Measurements from ENCODE around the gene CENPK.

The CENPK gene

DNA sequence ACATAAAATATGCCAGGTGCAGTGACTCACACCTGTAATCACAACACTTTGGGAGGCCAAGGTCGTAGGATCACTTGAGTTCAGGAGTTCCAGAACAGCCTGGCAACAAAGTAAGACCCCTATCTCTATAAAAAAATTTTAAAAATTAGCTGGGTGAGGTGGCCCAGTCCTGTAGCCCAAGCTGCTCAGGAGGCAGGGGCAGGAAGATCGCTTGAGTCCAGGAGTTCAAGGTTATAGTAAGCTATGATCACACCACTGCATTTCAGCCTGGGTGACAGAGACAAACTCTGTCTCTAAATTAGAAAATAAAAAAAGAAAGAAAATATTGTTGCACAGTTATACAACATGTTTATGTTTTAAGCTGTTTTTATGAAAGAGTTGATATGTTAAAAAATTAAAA, 6.8 kb downstream of the CENPK start:
- TF ChIP-seq SP1 (IDR thresholded peaks at IDR 0.05): no peak
- TF ChIP-seq FOXA1 (IDR thresholded peaks at IDR 0.05): no peak
- no peak for TF ChIP-seq CTBP1 (IDR thresholded peaks at IDR 0.05; ENCODE audit: borderline replicate concordance)
- TF ChIP-seq BHLHE40 (IDR thresholded peaks at IDR 0.05; ENCODE audit: borderline replicate concordance): no peak
- TF ChIP-seq NFRKB (IDR thresholded peaks at IDR 0.05): no peak
- TF ChIP-seq SUZ12 (IDR thresholded peaks at IDR 0.05): no peak
- TF ChIP-seq ZNF384 (IDR thresholded peaks at IDR 0.05): no peak
- no peak for TF ChIP-seq FOXM1 (IDR thresholded peaks at IDR 0.05; ENCODE audit: borderline replicate concordance)
- no peak for TF ChIP-seq HDGF (IDR thresholded peaks at IDR 0.05; ENCODE audit: borderline replicate concordance)
- no peak for TF ChIP-seq FOXK2 (IDR thresholded peaks at IDR 0.05)
- no peak for TF ChIP-seq LEF1 (IDR thresholded peaks at IDR 0.05; ENCODE audit: borderline replicate concordance)
- no peak for TF ChIP-seq PKNOX1 (IDR thresholded peaks at IDR 0.05)
- no peak for TF ChIP-seq TARDBP (IDR thresholded peaks at IDR 0.05)
- TF ChIP-seq ELF4 (IDR thresholded peaks at IDR 0.05): no peak
- no peak for TF ChIP-seq ARNT (IDR thresholded peaks at IDR 0.05)
- TF ChIP-seq L3MBTL2 (conservative IDR thresholded peaks at IDR 0.05): no peak
- no peak for DNase-seq (ENCODE audit: extremely low spot score)
- ChIA-PET CTCF (no interaction called here), POLR2A (no interaction called here)

- no peak for DNase-seq (ENCODE audit: extremely low spot score)
- ChIA-PET POLR2A (no interaction called here), CTCF (no interaction called here)
- TF ChIP-seq FOXA1 (IDR thresholded peaks at IDR 0.05) (no peak), PKNOX1 (IDR thresholded peaks at IDR 0.05) (no peak), FOXK2 (IDR thresholded peaks at IDR 0.05) (no peak), HDGF (IDR thresholded peaks at IDR 0.05; ENCODE audit: borderline replicate concordance) (no peak), CTBP1 (IDR thresholded peaks at IDR 0.05; ENCODE audit: borderline replicate concordance) (no peak), TARDBP (IDR thresholded peaks at IDR 0.05) (no peak), BHLHE40 (IDR thresholded peaks at IDR 0.05; ENCODE audit: borderline replicate concordance) (no peak), ZNF384 (IDR thresholded peaks at IDR 0.05) (no peak), SP1 (IDR thresholded peaks at IDR 0.05) (no peak), FOXM1 (IDR thresholded peaks at IDR 0.05; ENCODE audit: borderline replicate concordance) (no peak), NFRKB (IDR thresholded peaks at IDR 0.05) (no peak), ARNT (IDR thresholded peaks at IDR 0.05) (no peak), SUZ12 (IDR thresholded peaks at IDR 0.05) (no peak), ELF4 (IDR thresholded peaks at IDR 0.05) (no peak), LEF1 (IDR thresholded peaks at IDR 0.05; ENCODE audit: borderline replicate concordance) (no peak)
These were observed 7.7 kb downstream of the CENPK start for GRCh38 chr5:65555287-65555686.

DNA sequence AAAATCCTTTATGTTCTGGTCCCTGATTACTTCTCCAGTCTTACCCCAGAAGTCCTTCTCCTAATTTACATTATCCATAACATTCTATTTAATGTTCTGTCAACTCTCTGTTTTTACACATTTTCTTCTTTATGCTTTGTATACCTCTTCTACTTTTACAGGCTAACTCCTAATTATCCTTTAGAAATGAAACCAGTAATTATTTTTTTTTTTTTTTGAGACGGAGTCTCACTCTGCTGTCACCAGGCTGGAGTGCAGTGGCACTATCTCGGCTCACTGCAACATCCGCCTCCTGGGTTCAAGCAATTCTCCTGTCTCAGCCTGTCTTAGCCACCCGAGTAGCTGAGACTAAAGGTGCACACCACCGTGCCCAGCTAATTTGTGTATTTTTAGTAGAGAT, 9.0 kb downstream of the CENPK start:
- TF ChIP-seq TARDBP (IDR thresholded peaks at IDR 0.05): no peak
- no peak for TF ChIP-seq ARNT (IDR thresholded peaks at IDR 0.05)
- no peak for TF ChIP-seq LEF1 (IDR thresholded peaks at IDR 0.05; ENCODE audit: borderline replicate concordance)
- DNase-seq (ENCODE audit: extremely low spot score): no peak
- ChIA-PET CTCF (no interaction called here), POLR2A (interaction anchor here (1.9 kb wide), 1 partner anchor 9 kb away, joined by 10 read pairs; the partner anchor contains the start of genes CENPK and PPWD1)

GRCh38 chr5:65548281-65548680, 14.7 kb downstream of the CENPK start:
- POLR2A ChIA-PET: no interaction called here
- CTCF ChIA-PET: no interaction called here
- TF ChIP-seq CTBP1 (IDR thresholded peaks at IDR 0.05; ENCODE audit: borderline replicate concordance) (no peak), ZNF384 (IDR thresholded peaks at IDR 0.05) (no peak), FOXK2 (IDR thresholded peaks at IDR 0.05) (no peak), SUZ12 (IDR thresholded peaks at IDR 0.05) (no peak), PKNOX1 (IDR thresholded peaks at IDR 0.05) (no peak), TARDBP (IDR thresholded peaks at IDR 0.05) (no peak), LEF1 (IDR thresholded peaks at IDR 0.05; ENCODE audit: borderline replicate concordance) (no peak), NFRKB (IDR thresholded peaks at IDR 0.05) (no peak), HDGF (IDR thresholded peaks at IDR 0.05; ENCODE audit: borderline replicate concordance) (no peak), FOXA1 (IDR thresholded peaks at IDR 0.05) (no peak), SP1 (IDR thresholded peaks at IDR 0.05) (no peak), BHLHE40 (IDR thresholded peaks at IDR 0.05; ENCODE audit: borderline replicate concordance) (no peak), ARNT (IDR thresholded peaks at IDR 0.05) (no peak), FOXM1 (IDR thresholded peaks at IDR 0.05; ENCODE audit: borderline replicate concordance) (no peak), L3MBTL2 (conservative IDR thresholded peaks at IDR 0.05) (no peak), ELF4 (IDR thresholded peaks at IDR 0.05) (no peak)
- DNase-seq (ENCODE audit: extremely low spot score): no peak

- POLR2A ChIA-PET: no interaction called here
- DNase-seq (ENCODE audit: extremely low spot score): no peak
- CTCF ChIA-PET: no interaction called here
- no peak for TF ChIP-seq L3MBTL2 (conservative IDR thresholded peaks at IDR 0.05)
- TF ChIP-seq BHLHE40 (IDR thresholded peaks at IDR 0.05; ENCODE audit: borderline replicate concordance): no peak
- no peak for TF ChIP-seq NFRKB (IDR thresholded peaks at IDR 0.05)
- TF ChIP-seq CTBP1 (IDR thresholded peaks at IDR 0.05; ENCODE audit: borderline replicate concordance): no peak
- TF ChIP-seq ELF4 (IDR thresholded peaks at IDR 0.05): no peak
- no peak for TF ChIP-seq PKNOX1 (IDR thresholded peaks at IDR 0.05)
- TF ChIP-seq SUZ12 (IDR thresholded peaks at IDR 0.05): no peak
- TF ChIP-seq HDGF (IDR thresholded peaks at IDR 0.05; ENCODE audit: borderline replicate concordance): no peak
- TF ChIP-seq FOXA1 (IDR thresholded peaks at IDR 0.05): no peak
- no peak for TF ChIP-seq ZNF384 (IDR thresholded peaks at IDR 0.05)
These were observed 16.8 kb downstream of the CENPK start for GRCh38 chr5:65546141-65546540.

GRCh38 chr5:65544473-65544872, 18.5 kb downstream of the CENPK start:
- ChIA-PET CTCF (interaction anchor here (1.0 kb wide), 1 partner anchor 9 kb away, joined by 5 read pairs; no protein-coding TSS in a partner anchor), POLR2A (interaction anchor here (1.8 kb wide), 1 partner anchor 18 kb away, joined by 7 read pairs; the partner anchor contains the start of genes CENPK and PPWD1)
- TF ChIP-seq FOXA1 (IDR thresholded peaks at IDR 0.05) (no peak), HDGF (IDR thresholded peaks at IDR 0.05; ENCODE audit: borderline replicate concordance) (no peak)
- no peak for DNase-seq (ENCODE audit: extremely low spot score)
